ENCODE results near the gene NUMBL. TPM values are rescaled to one million over a fixed set of nuclear protein-coding genes. Genes with fewer than 3 reads are reported as not detected.

Gene NUMBL
- total and polyA plus RNA-seq, 2 of the 4 experiments (the other 2 are of a cell fraction) = 6.3 to 29.0 TPM

GRCh38 chr19:40672038-40672437 lies 18.4 kb downstream of the NUMBL start:
- H3K9me3 ChIP-seq (ENCODE audit: control insufficient read depth, insufficient read depth, low read length) = peaks cover 2% of the 10 kb centered on the region; the same call in 1 of the 2 replicates
- H2BK15ac ChIP-seq (ENCODE audit: low read depth, low read length) = no peak overlapping the region
- 88% methylated on average over 2 of the region's 2 CpGs; no CpG with 5 or more reads in 1 of the 2 experiments for WGBS, 2 experiments (ENCODE audit: extremely low coverage in 2 of 2, insufficient read length in 1 of 2)
- no peak overlapping the region for H2BK120ac ChIP-seq (ENCODE audit: low read depth, low read length)
- no peak overlapping the region for H3K4me3 ChIP-seq (ENCODE audit: insufficient read depth, low read depth, low read length)
- H2AK9ac ChIP-seq (replicated peaks; ENCODE audit: low read depth, low read length, poor library complexity) = no peak overlapping the region
- no peak overlapping the region for H3K23ac ChIP-seq (ENCODE audit: low read depth, low read length)
- dilution Hi-C loops (cut with HindIII; ENCODE audit: low sequenced_read_pairs, unreplicated experiment) (no loop called here), intact Hi-C loops (cut with micrococcal nuclease) (no loop called here), in situ Hi-C loops (cut with MboI; ENCODE audit: low sequenced_read_pairs) (loop anchor here (25.0 kb wide), 1 partner anchor 590 kb away; the partner anchor contains the start of gene HNRNPUL1)
- H3K56ac ChIP-seq (ENCODE audit: extremely low read depth, insufficient read depth, low read length) = no peak overlapping the region
- no peak overlapping the region for H3K9ac ChIP-seq (ENCODE audit: low read depth, low read length)
- H3K79me1 ChIP-seq (ENCODE audit: low read depth in 1 of 2, low read length in 2 of 2) = peaks cover 7 to 21% of the 10 kb centered on the region in 2 experiments; a peak in 3 of 4 replicates
- no peak for DNase-seq
- H2BK5ac ChIP-seq (ENCODE audit: low read depth, low read length, poor library complexity, severe bottlenecking) = no peak overlapping the region
- TF ChIP-seq RCOR1 (IDR thresholded peaks at IDR 0.05; ENCODE audit: insufficient replicate concordance, low read length) (no peak), RAD21 (IDR thresholded peaks at IDR 0.05; ENCODE audit: low read length) (no peak), CEBPB (IDR thresholded peaks at IDR 0.05; ENCODE audit: low read depth, low read length) (no peak), BHLHE40 (IDR thresholded peaks at IDR 0.05; ENCODE audit: low read depth, low read length) (no peak), ELK1 (IDR thresholded peaks at IDR 0.05; ENCODE audit: borderline replicate concordance, low read depth, low read length) (no peak), MAFK (IDR thresholded peaks at IDR 0.05; ENCODE audit: low read depth, low read length) (no peak), CHD1 (IDR thresholded peaks at IDR 0.05; ENCODE audit: low read depth, low read length) (no peak), MXI1 (IDR thresholded peaks at IDR 0.05; ENCODE audit: borderline replicate concordance, low read depth, low read length) (no peak), NFE2L2 (IDR thresholded peaks at IDR 0.05; ENCODE audit: low read depth, low read length) (no peak), SMC3 (IDR thresholded peaks at IDR 0.05; ENCODE audit: low read depth, low read length) (no peak)
- peaks cover 9% of the 10 kb centered on the region for H3K9me1 ChIP-seq (ENCODE audit: insufficient read depth, low read length)
- H2AFZ ChIP-seq (replicated peaks; ENCODE audit: low read length, poor library complexity) = no peak overlapping the region
- H4K5ac ChIP-seq (ENCODE audit: low read depth, low read length) = no peak overlapping the region
- ChIA-PET CTCF (no interaction called here), POLR2A (ENCODE audit: unreplicated experiment) (no interaction called here)
- no peak overlapping the region for H3K4ac ChIP-seq (ENCODE audit: low read depth, low read length)
- no peak for ATAC-seq (ENCODE audit: low read depth)
- H4K20me1 ChIP-seq (ENCODE audit: insufficient read depth, low read length) = 0 out of 2 replicates have a peak, but pooled peaks cover 6% of the 10 kb centered on the region
- no peak overlapping the region for H3K18ac ChIP-seq (ENCODE audit: low read depth, low read length)
- H3K4me2 ChIP-seq (ENCODE audit: low read depth, low read length) = no peak overlapping the region
- no peaks in the 10 kb centered on the region for H3K27me3 ChIP-seq (ENCODE audit: control insufficient read depth, insufficient read depth, low read length)
- H3K4me1 ChIP-seq (ENCODE audit: control insufficient read depth, insufficient read depth, low read length) = no peaks in the 10 kb centered on the region
- H3K14ac ChIP-seq (replicated peaks; ENCODE audit: low read depth, low read length) = no peak overlapping the region
- no peak overlapping the region for H3K27ac ChIP-seq (ENCODE audit: insufficient read depth, low read length)
- peaks cover 86% of the 10 kb centered on the region for H3K36me3 ChIP-seq (ENCODE audit: control insufficient read depth, insufficient read depth, low read length)
- no TSS peak for BruUV-seq (replicated peaks)
- no peak overlapping the region for H4K91ac ChIP-seq (ENCODE audit: insufficient read depth, low read depth, low read length)
- no peak overlapping the region for H4K8ac ChIP-seq (ENCODE audit: low read depth in 2 of 2, low read length in 2 of 2)
- H2AK5ac ChIP-seq (ENCODE audit: low read depth, low read length) = no peak overlapping the region
- H2BK20ac ChIP-seq (ENCODE audit: low read depth, low read length) = no peak overlapping the region
